NK-92 (cell line): Measurements from ENCODE around the gene SH3PXD2A.

Experiments used
- DNase-seq: peaks from one replicate; lab custom pipeline; 2025; ENCODE audit not compliant: unreplicated experiment; lab: John Stamatoyannopoulos, UW

SH3PXD2A gene

GRCh38 chr10:103692436-103692951 lies 162.9 kb downstream of the SH3PXD2A start:
- no peak for DNase-seq

GRCh38 chr10:103691723-103692435 lies 163.5 kb downstream of the SH3PXD2A start:
- no peak for DNase-seq

GRCh38 chr10:103691267-103691666 lies 164.1 kb downstream of the SH3PXD2A start:
- DNase-seq, result no peak

GRCh38 chr10:103690281-103690680 lies 165.1 kb downstream of the SH3PXD2A start:
- DNase-seq, result no peak

- DNase-seq, result no peak
Observed at GRCh38 chr10:103688491-103688890, 166.9 kb downstream of the SH3PXD2A start.

GRCh38 chr10:103687718-103688117 lies 167.7 kb downstream of the SH3PXD2A start:
- DNase-seq, result no peak

- no peak for DNase-seq
Observed at GRCh38 chr10:103687172-103687571, 168.2 kb downstream of the SH3PXD2A start.

GRCh38 chr10:103685880-103686669 lies 169.3 kb downstream of the SH3PXD2A start:
- DNase-seq, result no peak

GRCh38 chr10:103683851-103684250 lies 171.5 kb downstream of the SH3PXD2A start:
- no peak for DNase-seq

GRCh38 chr10:103682631-103683030 lies 172.7 kb downstream of the SH3PXD2A start:
- DNase-seq, result no peak

- no peak for DNase-seq
Observed at GRCh38 chr10:103681617-103682399, 173.6 kb downstream of the SH3PXD2A start.

GRCh38 chr10:103680869-103681236 lies 174.5 kb downstream of the SH3PXD2A start:
- DNase-seq, result no peak

- no peak for DNase-seq
Observed at GRCh38 chr10:103679096-103679790, 176.1 kb downstream of the SH3PXD2A start.

GRCh38 chr10:103678178-103678526 lies 177.2 kb downstream of the SH3PXD2A start:
- DNase-seq, result peak; percentile 20

GRCh38 chr10:103677486-103678177 lies 177.7 kb downstream of the SH3PXD2A start:
- no peak for DNase-seq

GRCh38 chr10:103676851-103677417 lies 178.4 kb downstream of the SH3PXD2A start:
- no peak for DNase-seq

- DNase-seq, result no peak
Observed at GRCh38 chr10:103676058-103676785, 179.2 kb downstream of the SH3PXD2A start.

- DNase-seq, result no peak
Observed at GRCh38 chr10:103673606-103674005, 181.8 kb downstream of the SH3PXD2A start.

GRCh38 chr10:103672345-103672744 lies 183.0 kb downstream of the SH3PXD2A start:
- DNase-seq, result no peak
